HepG2 (cell line): ENCODE results near the gene OR13H1.

Experiments
- CTCF ChIP-seq: sonication (generic); formaldehyde crosslinking; IDR thresholded peaks from 2 replicates; pipeline ENCODE4 v1.5.0; 2020; ENCODE audit warnings: mild to moderate bottlenecking, missing genetic modification reagents, moderate library complexity
- FOSL2 ChIP-seq: sonication (generic); formaldehyde crosslinking; IDR thresholded peaks from 2 replicates; pipeline ENCODE4 v1.4.0; 2020; ENCODE audit warnings: missing genetic modification reagents
- TF ChIP-seq, protein P1 (sequence below): sonication (generic); formaldehyde crosslinking; IDR thresholded peaks from 2 replicates; pipeline ENCODE4 v1.9.0; 2021; ENCODE audit warnings: missing genetic modification reagents, borderline replicate concordance

DNA sequence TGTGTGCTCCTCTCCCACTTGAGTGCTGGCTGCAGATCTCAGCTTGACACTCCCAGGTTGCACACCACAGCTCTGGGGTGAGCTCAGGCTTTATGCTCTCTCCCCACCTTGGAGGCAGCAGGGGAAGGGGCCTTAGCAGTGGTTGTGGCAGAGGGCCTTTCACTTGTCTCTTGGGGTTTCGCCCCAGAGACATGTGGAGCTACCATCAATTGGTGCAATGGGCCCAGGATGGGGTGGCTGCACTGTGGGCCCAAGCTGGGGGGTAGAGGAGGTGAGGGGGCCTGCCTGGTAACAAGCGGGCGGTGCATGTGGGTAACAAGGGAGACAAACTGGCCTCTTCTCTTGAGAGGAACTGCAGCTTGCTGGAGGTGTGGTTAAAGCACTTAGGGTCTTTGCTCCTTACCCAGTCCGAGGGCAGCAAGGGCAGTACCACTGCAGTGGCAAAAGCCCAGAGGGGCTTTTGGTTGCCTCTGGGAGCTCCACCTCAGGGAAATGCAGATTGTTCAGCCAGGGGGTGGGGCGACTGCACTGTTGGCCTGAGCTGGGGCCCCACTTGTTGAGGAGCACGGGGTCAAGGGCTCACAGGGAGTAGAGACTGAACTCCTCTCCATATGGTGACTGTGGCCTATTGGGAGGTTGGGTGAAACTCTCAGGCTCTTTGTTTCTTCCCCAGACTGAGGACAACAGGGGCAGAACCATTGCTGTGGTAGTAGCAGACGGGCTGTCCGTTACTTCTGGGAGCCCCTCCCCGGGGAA lies 30.5 kb upstream of the OR13H1 start:
- TF ChIP-seq, protein P1, sequence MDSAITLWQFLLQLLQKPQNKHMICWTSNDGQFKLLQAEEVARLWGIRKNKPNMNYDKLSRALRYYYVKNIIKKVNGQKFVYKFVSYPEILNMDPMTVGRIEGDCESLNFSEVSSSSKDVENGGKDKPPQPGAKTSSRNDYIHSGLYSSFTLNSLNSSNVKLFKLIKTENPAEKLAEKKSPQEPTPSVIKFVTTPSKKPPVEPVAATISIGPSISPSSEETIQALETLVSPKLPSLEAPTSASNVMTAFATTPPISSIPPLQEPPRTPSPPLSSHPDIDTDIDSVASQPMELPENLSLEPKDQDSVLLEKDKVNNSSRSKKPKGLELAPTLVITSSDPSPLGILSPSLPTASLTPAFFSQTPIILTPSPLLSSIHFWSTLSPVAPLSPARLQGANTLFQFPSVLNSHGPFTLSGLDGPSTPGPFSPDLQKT (CRISPR knock-in tag) = no peak
- no peak for TF ChIP-seq CTCF
- TF ChIP-seq FOSL2 (CRISPR knock-in tag) = no peak
